NCI-H82 (cell line): ENCODE results near the gene IL21.
"Not testable (repeated sequence)": the region's sequence is repeated elsewhere in the genome, so short reads cannot be mapped to it uniquely, and the experiment has no call there.

Source experiments
- DNase-seq: peaks from one replicate; lab custom pipeline; 2025; lab: John Stamatoyannopoulos, UW

IL21 gene

DNA sequence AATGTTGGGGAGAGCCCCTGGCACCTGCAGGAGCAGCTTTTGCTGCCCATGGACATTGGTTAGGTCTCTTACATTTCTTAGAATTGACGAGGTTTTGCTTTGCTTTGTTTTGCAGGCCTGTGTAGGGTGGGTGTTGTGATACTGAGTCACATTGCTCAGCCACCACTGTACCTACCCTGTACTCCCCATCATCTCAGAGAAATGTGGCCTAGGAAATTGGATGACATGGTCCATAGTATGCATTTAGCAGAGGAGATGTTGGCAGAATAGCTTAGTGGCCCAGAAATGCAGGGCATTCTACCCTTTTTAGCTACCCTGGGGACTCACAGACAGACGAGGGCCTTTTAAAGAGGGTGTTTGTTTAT is 43.7 kb downstream of the IL21 start:
- DNase-seq: no peak

DNA sequence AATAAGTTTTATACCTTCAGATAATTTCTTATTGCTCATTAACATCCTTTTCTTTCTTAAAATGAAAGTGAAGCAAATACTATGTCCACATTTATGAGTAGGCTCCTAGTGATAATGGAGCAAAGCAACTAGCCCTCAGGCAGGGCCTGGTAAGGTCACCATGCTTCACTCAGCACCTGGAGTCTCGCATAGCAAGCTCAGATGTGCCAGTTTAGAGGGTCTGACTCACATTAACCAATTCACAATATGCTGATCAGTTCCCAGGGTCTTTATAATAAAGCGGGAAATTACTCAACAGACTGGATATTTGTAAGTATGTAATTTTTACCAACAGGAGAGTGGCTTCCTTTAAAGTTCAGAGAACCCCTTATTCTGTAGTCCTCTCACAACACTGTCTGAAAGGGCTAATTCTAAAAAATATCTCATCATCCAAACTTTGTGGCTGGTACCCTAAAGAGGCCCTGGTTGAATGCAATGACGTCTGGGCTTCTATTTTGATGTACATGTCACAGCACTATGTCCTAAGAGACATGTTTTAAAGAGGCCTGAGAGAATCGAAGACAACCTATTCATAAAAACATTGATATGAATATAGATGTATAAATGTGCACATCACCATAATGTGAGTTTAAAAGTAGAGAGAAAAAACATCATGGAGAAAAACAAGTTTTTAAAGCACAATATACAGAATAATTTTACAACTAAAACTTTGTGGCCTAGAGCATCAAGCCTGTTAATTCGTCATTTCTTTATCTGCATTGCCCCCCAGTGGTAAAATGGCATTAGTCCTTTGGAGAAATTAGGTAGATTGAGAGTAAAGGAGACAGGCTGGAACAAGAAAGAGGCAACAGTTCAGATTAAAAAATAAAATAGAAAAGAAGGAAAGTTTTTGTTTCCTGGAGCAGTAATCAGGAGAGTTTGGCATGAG is 44.3 kb downstream of the IL21 start:
- peak; percentile 44 for DNase-seq

DNA sequence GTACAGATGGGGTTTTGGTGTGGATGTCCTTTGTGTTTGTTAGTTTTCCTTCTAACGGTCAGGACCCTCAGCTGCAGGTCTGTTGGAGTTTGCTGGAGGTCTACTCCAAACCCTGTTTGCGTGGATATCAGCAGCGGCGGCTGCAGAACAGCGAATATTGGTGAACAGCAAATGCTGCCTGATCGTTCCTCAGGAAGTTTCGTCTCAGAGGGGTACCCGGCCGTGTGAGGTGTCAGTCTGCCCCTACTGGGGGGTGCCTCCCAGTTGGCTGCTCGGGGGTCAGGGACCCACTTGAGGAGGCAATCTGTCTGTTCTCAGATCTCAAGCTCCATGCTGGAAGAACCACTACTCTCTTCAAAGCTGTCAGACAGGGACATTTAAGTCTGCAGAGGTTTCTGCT is 46.5 kb downstream of the IL21 start:
- not testable (repeated sequence) for DNase-seq

DNA sequence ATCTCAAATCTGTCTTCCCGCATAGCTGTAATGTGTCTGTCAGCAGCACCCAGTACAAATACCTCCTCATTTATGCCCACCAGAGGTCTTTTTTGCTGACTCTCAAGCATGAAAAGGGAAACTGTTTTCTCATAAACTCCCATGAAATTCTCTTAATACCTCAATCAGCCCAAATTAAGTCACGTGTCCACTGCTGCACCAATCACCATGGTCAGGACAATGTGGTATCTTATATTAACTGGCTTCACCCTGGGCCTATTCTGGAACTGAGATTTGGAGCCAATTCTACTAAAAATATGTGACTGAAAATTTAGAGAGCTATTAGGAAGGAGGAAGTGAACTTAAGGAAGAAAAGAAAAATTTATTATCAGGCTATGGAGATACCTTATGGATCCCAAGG is 58.4 kb downstream of the IL21 start:
- DNase-seq: no peak
